ENCODE measurements around the gene PLEKHA3.

DNA sequence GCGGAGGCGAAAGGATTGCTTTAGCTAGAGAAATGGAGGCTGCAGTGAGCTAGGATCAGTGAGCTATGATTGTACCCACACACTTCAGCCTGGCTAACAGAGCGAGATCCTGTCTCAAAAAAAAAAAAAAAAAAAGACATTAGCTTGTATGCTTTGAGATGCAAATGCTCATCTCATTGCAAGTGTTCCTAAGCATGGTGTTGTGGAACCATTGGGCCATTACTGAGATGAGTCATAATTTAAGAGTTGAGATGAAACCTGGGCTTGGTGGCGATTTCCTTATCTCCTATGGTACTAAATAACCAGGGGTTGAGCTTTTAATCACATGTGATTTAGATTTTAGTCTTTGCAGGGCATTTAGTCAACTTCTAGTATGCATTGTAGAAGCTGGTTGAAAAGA lies 2.2 kb downstream of the PLEKHA3 start:
- TF ChIP-seq POLR2A (IDR thresholded peaks at IDR 0.05; ENCODE audit: low read depth, low read length) = no peak
- no peak for TF ChIP-seq TAF1 (IDR thresholded peaks at IDR 0.05; ENCODE audit: borderline replicate concordance, low read depth, low read length)
